CD8-positive, alpha-beta memory T cell (primary cell): Measurements from ENCODE around the gene SNTG2. TPM values are rescaled to one million over a fixed set of nuclear protein-coding genes. Genes with fewer than 3 reads are reported as not detected.
"Not testable (repeated sequence)": the region's sequence is repeated elsewhere in the genome, so short reads cannot be mapped to it uniquely, and the experiment has no call there.

Experiments
- CTCF ChIA-PET: fragments of 350-600 bp; sonication (Branson Sonifier 250); formaldehyde crosslinking; loops from one replicate; lab custom pipeline; 2021; ENCODE audit warnings: antibody characterized with exemption; lab: Charles Lee
- POLR2A ChIA-PET: fragments of 350-600 bp; sonication (Branson Sonifier 250); formaldehyde crosslinking; loops from one replicate; lab custom pipeline; 2021; ENCODE audit warnings: antibody characterized with exemption; lab: Charles Lee
- DNase-seq, 5 donors: peaks; one replicate each; pipeline versions ENCODE4 v3.0.0 to v3.0.0-alpha.2; 2020 to 2022; ENCODE audit warnings: mixed read lengths in 1 of 5
- H3K27ac ChIP-seq: one replicate; pipeline ENCODE4 v1.7.0; 2013; ENCODE audit warnings: low read depth, mild to moderate bottlenecking, low read length, moderate library complexity
- H3K27me3 ChIP-seq: 2 replicates; pipeline ENCODE4 v1.7.0; 2013; ENCODE audit warnings: low read length, mild to moderate bottlenecking; ENCODE audit not compliant: insufficient read depth, poor library complexity, severe bottlenecking
- H3K36me3 ChIP-seq: 2 replicates; pipeline ENCODE4 v1.7.0; 2013; ENCODE audit warnings: mild to moderate bottlenecking, low read length, moderate library complexity; ENCODE audit not compliant: insufficient read depth
- H3K4me1 ChIP-seq: 2 replicates; pipeline ENCODE4 v1.7.0; 2013; ENCODE audit warnings: mild to moderate bottlenecking, low read length, moderate library complexity; ENCODE audit not compliant: insufficient read depth
- H3K4me3 ChIP-seq: 2 replicates; pipeline ENCODE4 v1.7.0; 2013; ENCODE audit warnings: mild to moderate bottlenecking, low read length
- H3K9me3 ChIP-seq: 2 replicates; pipeline ENCODE4 v1.7.0; 2013; ENCODE audit warnings: mild to moderate bottlenecking, low read length
- H3K27ac Mint-ChIP-seq, 8 donors: one replicate each; pipeline ENCODE4 v1.8.0; 2020 to 2021; ENCODE audit warnings: mixed read lengths in 8 of 8, mild to moderate bottlenecking in 6 of 8, inconsistent platforms in 3 of 8, moderate library complexity in 3 of 8
- H3K27me3 Mint-ChIP-seq, 2 donors: one replicate each; pipeline ENCODE4 v1.8.0; 2020 to 2021; ENCODE audit warnings: mixed read lengths in 2 of 2, mild to moderate bottlenecking in 1 of 2, moderate library complexity in 1 of 2
- H3K36me3 Mint-ChIP-seq, 3 donors: one replicate each; pipeline ENCODE4 v1.8.0; 2020 to 2021; ENCODE audit warnings: mixed read lengths in 3 of 3, inconsistent platforms in 1 of 3, mild to moderate bottlenecking in 1 of 3
- H3K4me1 Mint-ChIP-seq, 3 donors: one replicate each; pipeline ENCODE4 v1.8.0; 2020 to 2021; ENCODE audit warnings: mixed read lengths in 3 of 3, inconsistent platforms in 1 of 3, mild to moderate bottlenecking in 1 of 3
- H3K4me3 Mint-ChIP-seq, 7 donors: one replicate each; pipeline ENCODE4 v1.8.0; 2020 to 2021; ENCODE audit warnings: mixed read lengths in 7 of 7, mild to moderate bottlenecking in 6 of 7, moderate library complexity in 4 of 7, inconsistent platforms in 2 of 7
- H3K9me3 Mint-ChIP-seq, 5 donors: one replicate each; pipeline ENCODE4 v1.8.0; 2020 to 2022; ENCODE audit warnings: mixed read lengths in 5 of 5, mild to moderate bottlenecking in 3 of 5, moderate library complexity in 2 of 5, inconsistent platforms in 1 of 5
- polyA plus RNA-seq: library from polyadenylated mRNA; unstranded; fragments of 300-500 nt; fragmentation: Illumina TruSeq; gene quantifications from one replicate; pipeline ENCODE4 v1.2.3, GENCODE V29; 2021
- total RNA-seq, 2 experiments: library from RNA; stranded (reverse); gene quantifications; one replicate each; pipeline ENCODE4 v1.2.3, GENCODE V29; 2021

SNTG2 gene
- total and polyA plus RNA-seq, 3 experiments from 2014 or later: 0.30 to 1.7 (median 1.3) TPM

- Histone ChIP-seq H3K36me3 (no peaks in the 10 kb centered on the region), H3K27me3 (no peaks in the 10 kb centered on the region), H3K9me3 (no peaks in the 10 kb centered on the region), H3K4me3 (no peak overlapping the region), H3K4me1 (no peaks in the 10 kb centered on the region), H3K27ac (no peak overlapping the region)
- DNase-seq: no peak
- H3K4me3 Mint-ChIP-seq: no peak overlapping the region
- POLR2A ChIA-PET: no interaction called here
- H3K4me1 Mint-ChIP-seq: no peaks in the 10 kb centered on the region
- H3K27me3 Mint-ChIP-seq: no peaks in the 10 kb centered on the region
- CTCF ChIA-PET: no interaction called here
- H3K9me3 Mint-ChIP-seq: no peaks in the 10 kb centered on the region
- no peak overlapping the region for H3K27ac Mint-ChIP-seq
- H3K36me3 Mint-ChIP-seq: peaks cover 0 to 9% (median 0%) of the 10 kb centered on the region in 3 donors
Measured at GRCh38 chr2:1226766-1227165, 276.1 kb downstream of the SNTG2 start.

GRCh38 chr2:1227274-1227900 is 276.7 kb downstream of the SNTG2 start:
- Mint-ChIP-seq H3K27ac (no peak overlapping the region), H3K36me3 (peaks cover 0 to 7% (median 0%) of the 10 kb centered on the region in 3 donors), H3K4me1 (no peaks in the 10 kb centered on the region), H3K9me3 (no peaks in the 10 kb centered on the region), H3K4me3 (no peak overlapping the region), H3K27me3 (no peaks in the 10 kb centered on the region)
- Histone ChIP-seq H3K27ac (no peak overlapping the region), H3K4me3 (no peak overlapping the region), H3K9me3 (no peaks in the 10 kb centered on the region), H3K27me3 (no peaks in the 10 kb centered on the region), H3K4me1 (no peaks in the 10 kb centered on the region), H3K36me3 (no peaks in the 10 kb centered on the region)
- CTCF ChIA-PET: no interaction called here
- DNase-seq: no peak
- POLR2A ChIA-PET: no interaction called here

- H3K27ac ChIP-seq, POLR2A ChIA-PET, H3K27me3 Mint-ChIP-seq, CTCF ChIA-PET, DNase-seq, H3K36me3 Mint-ChIP-seq, H3K4me1 ChIP-seq, H3K4me1 Mint-ChIP-seq, H3K9me3 Mint-ChIP-seq, H3K36me3 ChIP-seq, H3K4me3 Mint-ChIP-seq, H3K4me3 ChIP-seq, H3K27ac Mint-ChIP-seq, H3K27me3 ChIP-seq, H3K9me3 ChIP-seq: not testable (repeated sequence)
Measured at GRCh38 chr2:1229596-1229995, 278.9 kb downstream of the SNTG2 start.

- Histone ChIP-seq H3K9me3 (no peaks in the 10 kb centered on the region), H3K27me3 (no peaks in the 10 kb centered on the region), H3K36me3 (no peaks in the 10 kb centered on the region), H3K4me3 (no peak overlapping the region), H3K27ac (no peak overlapping the region), H3K4me1 (no peaks in the 10 kb centered on the region)
- Mint-ChIP-seq H3K27me3 (no peaks in the 10 kb centered on the region), H3K4me1 (no peaks in the 10 kb centered on the region), H3K36me3 (peaks cover 0 to 3% (median 0%) of the 10 kb centered on the region in 3 donors), H3K4me3 (no peak overlapping the region), H3K27ac (no peak overlapping the region), H3K9me3 (peaks cover 0 to 2% (median 0%) of the 10 kb centered on the region in 5 donors)
- POLR2A ChIA-PET: no interaction called here
- CTCF ChIA-PET: no interaction called here
- DNase-seq: no peak
Measured at GRCh38 chr2:1230155-1230893, 279.7 kb downstream of the SNTG2 start.

- ChIA-PET CTCF (no interaction called here), POLR2A (no interaction called here)
- no peak overlapping the region for H3K27ac ChIP-seq
Measured at GRCh38 chr2:1231466-1232063, 280.9 kb downstream of the SNTG2 start.

GRCh38 chr2:1233281-1233680 is 282.6 kb downstream of the SNTG2 start:
- H3K4me3 ChIP-seq: no peak overlapping the region
- Mint-ChIP-seq H3K9me3 (peaks cover 0 to 2% (median 0%) of the 10 kb centered on the region in 5 donors), H3K4me1 (no peaks in the 10 kb centered on the region), H3K27ac (no peak overlapping the region), H3K4me3 (no peak overlapping the region), H3K36me3 (peaks cover 0 to 1% (median 1%) of the 10 kb centered on the region in 3 donors), H3K27me3 (no peaks in the 10 kb centered on the region)
- CTCF ChIA-PET: interaction anchor here (1.5 kb wide), 1 partner anchor 10 kb away, joined by 4 read pairs; no protein-coding TSS in a partner anchor
- DNase-seq: no peak
- no peak overlapping the region for H3K27ac ChIP-seq
- no peaks in the 10 kb centered on the region for H3K4me1 ChIP-seq
- POLR2A ChIA-PET: no interaction called here
- H3K36me3 ChIP-seq: no peaks in the 10 kb centered on the region
- H3K9me3 ChIP-seq: no peaks in the 10 kb centered on the region
- H3K27me3 ChIP-seq: no peaks in the 10 kb centered on the region

More at GRCh38 chr2:1231466-1232063, 280.9 kb downstream of the SNTG2 start:
- Histone ChIP-seq H3K36me3 (no peaks in the 10 kb centered on the region), H3K4me3 (no peak overlapping the region), H3K27me3 (no peaks in the 10 kb centered on the region), H3K4me1 (no peaks in the 10 kb centered on the region), H3K9me3 (no peaks in the 10 kb centered on the region)
- Mint-ChIP-seq H3K36me3 (peaks cover 0 to 3% (median 1%) of the 10 kb centered on the region in 3 donors), H3K27me3 (no peaks in the 10 kb centered on the region), H3K4me1 (no peaks in the 10 kb centered on the region), H3K9me3 (peaks cover 0 to 2% (median 0%) of the 10 kb centered on the region in 5 donors), H3K4me3 (no peak overlapping the region), H3K27ac (no peak overlapping the region)
- DNase-seq: no peak

GRCh38 chr2:1234731-1235308 is 284.2 kb downstream of the SNTG2 start:
- peaks cover 0 to 1% (median 1%) of the 10 kb centered on the region in 3 donors for H3K36me3 Mint-ChIP-seq
- CTCF ChIA-PET: no interaction called here
- peaks cover 0 to 2% (median 0%) of the 10 kb centered on the region in 5 donors for H3K9me3 Mint-ChIP-seq
- H3K27ac ChIP-seq: no peak overlapping the region
- H3K4me3 Mint-ChIP-seq: no peak overlapping the region
- H3K9me3 ChIP-seq: no peaks in the 10 kb centered on the region
- POLR2A ChIA-PET: no interaction called here
- H3K27ac Mint-ChIP-seq: no peak overlapping the region
- no peak overlapping the region for H3K4me3 ChIP-seq
- no peaks in the 10 kb centered on the region for H3K27me3 Mint-ChIP-seq
- no peaks in the 10 kb centered on the region for H3K4me1 ChIP-seq
- no peak for DNase-seq
- H3K27me3 ChIP-seq: no peaks in the 10 kb centered on the region
- no peaks in the 10 kb centered on the region for H3K4me1 Mint-ChIP-seq
- no peaks in the 10 kb centered on the region for H3K36me3 ChIP-seq

GRCh38 chr2:1235806-1236205 is 285.2 kb downstream of the SNTG2 start:
- H3K36me3 Mint-ChIP-seq: peaks cover 0 to 1% (median 1%) of the 10 kb centered on the region in 3 donors
- no peaks in the 10 kb centered on the region for H3K27me3 ChIP-seq
- POLR2A ChIA-PET: no interaction called here
- peaks cover 0 to 2% (median 0%) of the 10 kb centered on the region in 5 donors for H3K9me3 Mint-ChIP-seq
- no peaks in the 10 kb centered on the region for H3K27me3 Mint-ChIP-seq
- CTCF ChIA-PET: no interaction called here
- no peak overlapping the region for H3K27ac ChIP-seq
- no peak overlapping the region for H3K4me3 ChIP-seq
- H3K4me1 ChIP-seq: no peaks in the 10 kb centered on the region
- no peaks in the 10 kb centered on the region for H3K9me3 ChIP-seq
- DNase-seq: no peak
- H3K4me3 Mint-ChIP-seq: no peak overlapping the region
- no peaks in the 10 kb centered on the region for H3K36me3 ChIP-seq
- no peak overlapping the region for H3K27ac Mint-ChIP-seq
- no peaks in the 10 kb centered on the region for H3K4me1 Mint-ChIP-seq
